Measurements from ENCODE around the gene FITM2. TPM values are rescaled to one million over a fixed set of nuclear protein-coding genes. Genes with fewer than 3 reads are reported as not detected.

FITM2 gene
- total and polyA plus RNA-seq, 2 donors from 2014 or later: 10.0 to 12.5 TPM

GRCh38 chr20:44336725-44337380 is 25.9 kb upstream of the FITM2 start, which contains the start of gene R3HDML:
R3HDML (plus strand) TSS chr20:44337043; CDS start chr20:44337158, 115 bp downstream.
- Histone ChIP-seq H3K36me3 (ENCODE audit: control insufficient read depth in 2 of 3, insufficient read depth in 3 of 3, low read length in 3 of 3) (no peaks in the 10 kb centered on the region), H3K4me3 (ENCODE audit: low read length in 3 of 3) (no peak within 1 kb of the TSS), H3K9me3 (ENCODE audit: control insufficient read depth in 2 of 3, insufficient read depth in 1 of 3, low read length in 3 of 3) (no peaks in the 10 kb centered on the region), H3K27me3 (ENCODE audit: control insufficient read depth, insufficient read depth, low read length) (no peaks in the 10 kb centered on the region), H3K27ac (ENCODE audit: low read depth in 2 of 2, low read length in 2 of 2) (no peak within 1 kb of the TSS), H3K4me1 (ENCODE audit: control insufficient read depth in 2 of 3, insufficient read depth in 2 of 3, low read depth in 1 of 3, low read length in 3 of 3) (no peaks in the 10 kb centered on the region), H3K9ac (ENCODE audit: low read length in 3 of 3) (no peak within 1 kb of the TSS)
- FAIRE-seq (no peak), DNase-seq (no peak)
- intact Hi-C loops (cut with DNase I): no loop called here
- TF ChIP-seq CTCF (IDR thresholded peaks at IDR 0.05; ENCODE audit: borderline replicate concordance, extremely low read depth, insufficient read depth): no peak

GRCh38 chr20:44336086-44336485 is 25.1 kb upstream of the FITM2 start:
- no peak for TF ChIP-seq CTCF (IDR thresholded peaks at IDR 0.05; ENCODE audit: borderline replicate concordance, extremely low read depth, insufficient read depth)
- no peak overlapping the region for H3K9ac ChIP-seq (ENCODE audit: low read length in 3 of 3)
- no peaks in the 10 kb centered on the region for H3K36me3 ChIP-seq (ENCODE audit: control insufficient read depth in 2 of 3, insufficient read depth in 3 of 3, low read length in 3 of 3)
- no peaks in the 10 kb centered on the region for H3K9me3 ChIP-seq (ENCODE audit: control insufficient read depth in 2 of 3, insufficient read depth in 1 of 3, low read length in 3 of 3)
- H3K4me3 ChIP-seq (ENCODE audit: low read length in 3 of 3): no peak overlapping the region
- no peaks in the 10 kb centered on the region for H3K27me3 ChIP-seq (ENCODE audit: control insufficient read depth, insufficient read depth, low read length)
- DNase-seq: peak in 4 of 5 donors; percentile 46 to 60 (median 52)
- H3K4me1 ChIP-seq (ENCODE audit: control insufficient read depth in 2 of 3, insufficient read depth in 2 of 3, low read depth in 1 of 3, low read length in 3 of 3): no peaks in the 10 kb centered on the region
- H3K27ac ChIP-seq (ENCODE audit: low read depth in 2 of 2, low read length in 2 of 2): no peak overlapping the region
- intact Hi-C loops (cut with DNase I): no loop called here
- FAIRE-seq: no peak

GRCh38 chr20:44335675-44336074 is 24.7 kb upstream of the FITM2 start:
- intact Hi-C loops (cut with DNase I): no loop called here
- FAIRE-seq (no peak), DNase-seq (no peak)
- no peak for TF ChIP-seq CTCF (IDR thresholded peaks at IDR 0.05; ENCODE audit: borderline replicate concordance, extremely low read depth, insufficient read depth)
- H3K9ac ChIP-seq (ENCODE audit: low read length in 3 of 3): no peak overlapping the region
- H3K9me3 ChIP-seq (ENCODE audit: control insufficient read depth in 2 of 3, insufficient read depth in 1 of 3, low read length in 3 of 3): no peaks in the 10 kb centered on the region
- H3K36me3 ChIP-seq (ENCODE audit: control insufficient read depth in 2 of 3, insufficient read depth in 3 of 3, low read length in 3 of 3): no peaks in the 10 kb centered on the region
- H3K27ac ChIP-seq (ENCODE audit: low read depth in 2 of 2, low read length in 2 of 2): no peak overlapping the region
- H3K4me3 ChIP-seq (ENCODE audit: low read length in 3 of 3): no peak overlapping the region
- H3K27me3 ChIP-seq (ENCODE audit: control insufficient read depth, insufficient read depth, low read length): no peaks in the 10 kb centered on the region
- no peaks in the 10 kb centered on the region for H3K4me1 ChIP-seq (ENCODE audit: control insufficient read depth in 2 of 3, insufficient read depth in 2 of 3, low read depth in 1 of 3, low read length in 3 of 3)

- no peaks in the 10 kb centered on the region for H3K27me3 ChIP-seq (ENCODE audit: control insufficient read depth, insufficient read depth, low read length)
- intact Hi-C loops (cut with DNase I): no loop called here
- no peaks in the 10 kb centered on the region for H3K4me1 ChIP-seq (ENCODE audit: control insufficient read depth in 2 of 3, insufficient read depth in 2 of 3, low read depth in 1 of 3, low read length in 3 of 3)
- DNase-seq (no peak), FAIRE-seq (no peak)
- H3K27ac ChIP-seq (ENCODE audit: low read depth in 2 of 2, low read length in 2 of 2): no peak overlapping the region
- no peaks in the 10 kb centered on the region for H3K9me3 ChIP-seq (ENCODE audit: control insufficient read depth in 2 of 3, insufficient read depth in 1 of 3, low read length in 3 of 3)
- no peak overlapping the region for H3K9ac ChIP-seq (ENCODE audit: low read length in 3 of 3)
- H3K36me3 ChIP-seq (ENCODE audit: control insufficient read depth in 2 of 3, insufficient read depth in 3 of 3, low read length in 3 of 3): no peaks in the 10 kb centered on the region
- no peak overlapping the region for H3K4me3 ChIP-seq (ENCODE audit: low read length in 3 of 3)
- no peak for TF ChIP-seq CTCF (IDR thresholded peaks at IDR 0.05; ENCODE audit: borderline replicate concordance, extremely low read depth, insufficient read depth)
Measured at GRCh38 chr20:44334709-44335108, 23.7 kb upstream of the FITM2 start.
